Mesothelial cell of epicardium (in vitro differentiated cells): ENCODE results near the gene SIGMAR1. TPM values are rescaled to one million over a fixed set of nuclear protein-coding genes. Genes with fewer than 3 reads are reported as not detected.
A peak's percentile ranks its signal among the peaks of the same experiment; 100 is the strongest.

Experiments
- DNase-seq, 2 experiments: peaks; one replicate each; pipeline ENCODE4 v3.0.0; 2021; ENCODE audit warnings: low spot score in 2 of 2; ENCODE audit not compliant: unreplicated experiment in 2 of 2
- H3K27ac Mint-ChIP-seq: 2 replicates; pipeline ENCODE4 v1.8.0; 2021; ENCODE audit warnings: mixed read lengths
- H3K27me3 Mint-ChIP-seq: 2 replicates; pipeline ENCODE4 v1.8.0; 2021; ENCODE audit warnings: low read depth, mixed read lengths
- H3K36me3 Mint-ChIP-seq: 2 replicates; pipeline ENCODE4 v1.8.0; 2021; ENCODE audit warnings: mixed read lengths
- H3K4me1 Mint-ChIP-seq: 2 replicates; pipeline ENCODE4 v1.8.0; 2021; ENCODE audit warnings: mixed read lengths
- H3K4me3 Mint-ChIP-seq: 2 replicates; pipeline ENCODE4 v1.8.0; 2021; ENCODE audit warnings: mild to moderate bottlenecking, moderate library complexity, mixed read lengths
- H3K9me3 Mint-ChIP-seq: 2 replicates; pipeline ENCODE4 v1.8.0; 2021; ENCODE audit warnings: mixed read lengths
- total RNA-seq: library from RNA; stranded (reverse); gene quantifications from 3 replicates; pipeline ENCODE4 v1.2.1, GENCODE V29; 2021
- TF ChIP-seq, protein P1 (sequence below): fragments of 200-600 bp; sonication (generic); IDR thresholded peaks from one replicate; pipeline ENCODE4 v1.5.0; 2021; ENCODE audit warnings: antibody characterized with exemption; ENCODE audit not compliant: unreplicated experiment

Gene SIGMAR1
- total RNA-seq, 1 donor from 2014 or later, result 58.8 TPM

DNA sequence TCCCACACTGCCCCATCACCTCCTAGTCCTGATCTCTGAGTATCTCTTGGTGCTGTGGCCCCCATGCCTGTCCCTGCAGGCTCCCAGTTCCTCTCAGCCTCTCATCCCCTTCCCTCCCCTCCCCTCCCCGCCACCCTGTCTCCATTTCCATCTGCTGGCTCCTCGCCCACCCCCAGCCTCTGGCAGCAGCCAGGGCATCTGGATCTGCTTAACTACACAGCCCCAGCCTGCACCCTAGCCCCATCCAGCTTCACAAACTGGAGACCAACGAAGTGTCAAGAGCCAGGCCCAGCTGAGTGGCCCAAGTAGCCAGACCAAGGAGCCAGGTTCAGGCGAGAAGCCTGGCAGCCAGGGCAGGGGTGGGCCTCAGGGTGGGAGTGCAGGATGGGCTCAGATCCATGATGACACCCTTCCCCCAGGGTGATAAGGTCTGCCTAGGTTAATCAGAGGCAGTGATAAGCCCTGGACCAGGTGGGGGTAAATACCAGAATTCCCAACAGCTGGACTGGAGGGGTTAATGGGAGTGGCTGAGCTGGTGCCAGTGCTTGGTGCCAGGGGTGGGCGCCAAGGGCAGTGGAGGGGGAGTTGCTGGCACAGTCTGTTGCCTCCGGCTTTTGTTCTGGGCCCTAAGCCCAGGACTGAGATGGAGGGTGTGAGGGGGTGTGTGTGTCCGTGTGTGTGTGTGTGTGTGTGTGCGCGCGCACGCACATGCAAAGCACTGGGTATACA is 16.9 kb upstream of the SIGMAR1 start:
- Mint-ChIP-seq H3K4me3 (peak overlapping the region; percentile 71), H3K9me3 (no peaks in the 10 kb centered on the region), H3K36me3 (peaks cover 3% of the 10 kb centered on the region), H3K27ac (peak overlapping the region; percentile 95), H3K4me1 (peaks cover 46% of the 10 kb centered on the region), H3K27me3 (no peaks in the 10 kb centered on the region)
- TF ChIP-seq, protein P1, sequence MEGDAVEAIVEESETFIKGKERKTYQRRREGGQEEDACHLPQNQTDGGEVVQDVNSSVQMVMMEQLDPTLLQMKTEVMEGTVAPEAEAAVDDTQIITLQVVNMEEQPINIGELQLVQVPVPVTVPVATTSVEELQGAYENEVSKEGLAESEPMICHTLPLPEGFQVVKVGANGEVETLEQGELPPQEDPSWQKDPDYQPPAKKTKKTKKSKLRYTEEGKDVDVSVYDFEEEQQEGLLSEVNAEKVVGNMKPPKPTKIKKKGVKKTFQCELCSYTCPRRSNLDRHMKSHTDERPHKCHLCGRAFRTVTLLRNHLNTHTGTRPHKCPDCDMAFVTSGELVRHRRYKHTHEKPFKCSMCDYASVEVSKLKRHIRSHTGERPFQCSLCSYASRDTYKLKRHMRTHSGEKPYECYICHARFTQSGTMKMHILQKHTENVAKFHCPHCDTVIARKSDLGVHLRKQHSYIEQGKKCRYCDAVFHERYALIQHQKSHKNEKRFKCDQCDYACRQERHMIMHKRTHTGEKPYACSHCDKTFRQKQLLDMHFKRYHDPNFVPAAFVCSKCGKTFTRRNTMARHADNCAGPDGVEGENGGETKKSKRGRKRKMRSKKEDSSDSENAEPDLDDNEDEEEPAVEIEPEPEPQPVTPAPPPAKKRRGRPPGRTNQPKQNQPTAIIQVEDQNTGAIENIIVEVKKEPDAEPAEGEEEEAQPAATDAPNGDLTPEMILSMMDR, result no peak
- DNase-seq, result no peak

DNA sequence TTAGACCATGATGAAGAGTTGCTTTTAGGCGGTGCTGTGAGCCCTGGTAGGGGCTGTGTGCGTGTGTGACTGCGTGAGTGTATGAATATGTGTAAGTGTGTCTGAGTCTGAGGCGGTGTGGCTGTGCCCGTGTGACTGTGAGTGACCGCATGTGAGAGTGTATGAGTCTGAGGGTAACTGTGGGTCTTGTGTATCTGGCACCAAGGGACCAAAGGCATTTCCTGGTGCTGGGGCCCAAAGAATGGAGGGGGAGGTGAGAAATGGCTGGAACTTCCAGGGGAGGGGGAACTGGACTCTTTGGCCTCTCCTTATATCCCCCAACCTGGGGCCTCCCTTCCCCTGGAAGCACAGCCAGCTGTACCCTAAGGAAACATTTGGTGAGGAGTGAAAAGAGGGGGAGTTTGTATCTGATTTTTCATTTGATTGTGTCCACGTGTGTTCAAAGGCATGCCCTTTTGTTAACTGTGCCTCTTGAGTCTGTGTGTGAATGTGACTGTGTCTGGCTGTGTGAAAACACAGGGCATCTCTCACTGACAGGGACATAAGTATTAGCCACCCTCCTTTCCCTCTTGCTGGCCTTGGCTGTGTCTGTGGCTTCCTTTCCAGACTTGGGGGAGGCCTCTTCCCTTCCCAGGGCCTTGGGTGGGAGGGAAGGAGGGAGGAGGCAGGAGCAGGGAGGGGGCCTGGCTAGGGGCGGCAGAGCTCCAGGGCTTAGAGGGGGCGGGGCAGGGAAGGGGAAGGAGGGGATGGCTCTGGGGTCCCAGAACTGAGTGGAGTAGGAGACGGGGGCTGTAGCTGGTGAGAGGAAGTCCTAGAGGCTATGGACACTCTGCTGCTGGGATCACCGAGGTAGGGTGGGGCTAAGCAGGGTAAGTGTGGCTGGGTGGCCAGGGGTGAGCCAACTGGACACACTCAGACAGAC is 15.8 kb upstream of the SIGMAR1 start:
- peaks cover 46% of the 10 kb centered on the region for H3K4me1 Mint-ChIP-seq

DNA sequence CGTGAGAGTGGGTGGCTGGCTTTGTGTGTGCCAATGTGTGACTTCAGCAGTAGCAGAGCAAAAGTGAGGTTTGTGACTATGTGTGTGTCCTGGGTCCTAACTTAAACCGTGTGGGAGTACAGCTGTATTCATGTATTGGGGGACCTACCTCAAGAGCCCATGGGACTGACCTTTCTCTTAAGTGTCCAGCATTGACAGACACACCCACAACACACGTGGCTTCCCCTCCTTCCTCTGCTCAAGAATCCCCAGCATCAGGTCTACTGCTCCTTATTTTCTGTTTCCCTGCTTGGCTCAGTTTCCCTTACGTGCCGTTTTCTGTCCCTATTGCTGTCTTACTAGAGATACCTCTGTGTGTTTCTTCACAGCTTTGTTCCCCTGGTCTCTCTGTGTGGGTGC is 15.0 kb upstream of the SIGMAR1 start:
- peaks cover 53% of the 10 kb centered on the region for H3K4me1 Mint-ChIP-seq

More for the DNA sequence above, 15.8 kb upstream of the SIGMAR1 start:
- Mint-ChIP-seq H3K4me3 (peak overlapping the region; percentile 71), H3K27me3 (no peaks in the 10 kb centered on the region), H3K9me3 (no peaks in the 10 kb centered on the region), H3K36me3 (peaks cover 6% of the 10 kb centered on the region), H3K27ac (peak overlapping the region; percentile 95)
- DNase-seq, result no peak
- TF ChIP-seq, protein P1, result no peak

DNA sequence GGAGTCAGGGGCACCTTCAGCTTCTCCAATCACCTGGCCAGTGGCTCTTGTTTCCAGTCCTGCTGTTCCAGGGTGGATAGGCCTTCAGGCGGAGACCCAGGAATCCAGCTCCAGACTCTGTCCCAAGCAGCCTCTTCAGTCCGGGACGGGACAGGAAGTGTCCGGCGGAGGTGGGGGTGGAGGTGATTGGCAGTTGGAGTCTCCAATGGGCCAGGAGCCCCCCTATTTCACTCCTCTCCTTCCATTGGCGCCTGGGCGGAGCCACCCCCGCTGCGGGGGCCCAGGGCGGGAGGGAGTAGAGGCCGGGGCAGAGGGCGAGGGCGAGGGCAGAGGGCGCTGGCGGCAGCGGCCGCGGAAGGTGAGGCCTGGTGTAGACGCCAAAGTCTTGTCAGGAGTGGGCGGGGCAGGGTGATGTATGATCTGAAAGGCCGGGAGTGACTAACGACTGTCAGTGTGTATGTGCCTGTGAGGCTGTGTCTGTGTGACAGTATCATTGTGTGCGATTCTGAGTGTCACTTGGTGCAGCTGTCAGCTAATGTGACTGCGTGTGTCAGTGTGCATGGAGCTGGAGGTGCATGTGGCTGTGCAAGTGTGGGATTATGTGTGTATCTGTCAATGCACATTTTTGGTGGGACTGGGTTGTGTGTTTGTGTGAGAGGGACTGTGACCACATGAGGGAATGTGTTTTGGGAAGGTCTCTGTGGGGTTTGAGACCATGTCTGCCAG is 14.5 kb upstream of the SIGMAR1 start, which contains the start of gene IL11RA:
TSS of gene IL11RA (plus strand) at position 310 of the 726 bp plus-strand sequence. CDS start 3,033 bp downstream, outside the sequence.
- TF ChIP-seq, protein P1, result no peak
- peaks cover 6% of the 10 kb centered on the region for H3K36me3 Mint-ChIP-seq
- H3K9me3 Mint-ChIP-seq, result no peaks in the 10 kb centered on the region
- H3K27me3 Mint-ChIP-seq, result no peaks in the 10 kb centered on the region
- DNase-seq, result no peak
- H3K4me1 Mint-ChIP-seq, result peaks cover 58% of the 10 kb centered on the region
- peak within 1 kb of the TSS; percentile 71 for H3K4me3 Mint-ChIP-seq
- H3K27ac Mint-ChIP-seq, result peak within 1 kb of the TSS; percentile 95

More for the DNA sequence above, 15.0 kb upstream of the SIGMAR1 start:
- peaks cover 6% of the 10 kb centered on the region for H3K36me3 Mint-ChIP-seq
- peak overlapping the region; percentile 71 for H3K4me3 Mint-ChIP-seq
- no peaks in the 10 kb centered on the region for H3K9me3 Mint-ChIP-seq
- no peaks in the 10 kb centered on the region for H3K27me3 Mint-ChIP-seq
- TF ChIP-seq, protein P1, result no peak
- peak overlapping the region; percentile 95 for H3K27ac Mint-ChIP-seq
- DNase-seq, result no peak

DNA sequence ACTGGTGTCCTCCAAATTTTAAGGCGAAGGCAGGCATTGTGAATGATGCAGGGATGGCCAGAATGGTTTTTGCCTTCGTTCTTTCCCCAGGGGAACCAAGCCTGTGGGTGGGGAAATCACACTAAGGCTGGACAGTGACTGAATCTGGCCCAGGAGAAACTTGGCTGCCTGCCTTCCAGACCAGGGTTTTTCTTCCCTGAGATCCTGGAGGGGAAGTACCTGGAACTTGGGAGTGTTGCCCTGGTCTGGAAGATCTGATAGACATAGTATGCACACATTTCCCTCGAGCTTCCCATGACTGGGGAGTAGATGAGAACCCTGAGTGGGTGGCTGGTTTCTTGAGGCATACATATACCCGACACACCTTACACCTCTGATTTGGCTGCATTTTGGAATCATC is 13.7 kb upstream of the SIGMAR1 start:
- H3K4me3 Mint-ChIP-seq, result peak overlapping the region; percentile 71
- TF ChIP-seq, protein P1, result no peak
- no peaks in the 10 kb centered on the region for H3K9me3 Mint-ChIP-seq
- peaks cover 61% of the 10 kb centered on the region for H3K4me1 Mint-ChIP-seq
- peak overlapping the region; percentile 84 for H3K27ac Mint-ChIP-seq
- H3K36me3 Mint-ChIP-seq, result peaks cover 6% of the 10 kb centered on the region
- no peaks in the 10 kb centered on the region for H3K27me3 Mint-ChIP-seq
- no peak for DNase-seq
